Measurements from ENCODE around the gene PLXNB1. TPM values are rescaled to one million over a fixed set of nuclear protein-coding genes. Genes with fewer than 3 reads are reported as not detected.

Gene PLXNB1
- total RNA-seq (2022), result 149 and 164 TPM in 2 replicates
- Bru-seq, nascent RNA, result percentile 77 among the genes with signal in this experiment
- BruChase-seq, experiment 1, labeled RNA remaining after a 2-hour chase, result percentile 87 among the genes with signal in this experiment
- percentile 94 among the genes with signal in this experiment for BruChase-seq, experiment 2, labeled RNA remaining after a 6-hour chase
- long read RNA-seq, full-length matches to known transcripts, result 2 of 62 reads
- long read RNA-seq, partial matches to known transcripts, result 34 of 62 reads
- long read RNA-seq, other reads (novel, unspliced or antisense), result 26 of 62 reads

GRCh38 chr3:48429960-48430707 lies at the start of gene PLXNB1:
PLXNB1 (minus strand) TSS chr3:48430086; CDS start chr3:48424611, 5,475 bp downstream.
- no peak within 1 kb of the TSS for H3K27ac Mint-ChIP-seq (ENCODE audit: unreplicated experiment)
- BruUV-seq (replicated peaks), result TSS peak; percentile 33
- peak within 1 kb of the TSS; percentile 98 for H3K4me3 Mint-ChIP-seq (ENCODE audit: unreplicated experiment)
- H3K4me1 ChIP-seq, result peaks cover 72% of the 10 kb centered on the region
- no peak for TF ChIP-seq CTCF (IDR thresholded peaks at IDR 0.05; ENCODE audit: insufficient read depth in 1 of 2, low read depth in 1 of 2, low read length in 1 of 2, severe bottlenecking in 1 of 2, unreplicated experiment in 1 of 2)
- intact Hi-C loops (cut with micrococcal nuclease; ENCODE audit: unreplicated experiment), result loop anchor here (1.0 kb wide), 1 partner anchor 198 kb away; no protein-coding TSS in a partner anchor
- H3K36me3 ChIP-seq (ENCODE audit: control insufficient read depth, insufficient read depth, low read length), result peaks cover 6% of the 10 kb centered on the region
- peaks cover 79% of the 10 kb centered on the region for H3K36me3 Mint-ChIP-seq (ENCODE audit: insufficient read depth, unreplicated experiment)
- POLR2A ChIA-PET, result interaction anchor here (1.2 to 2.8 kb wide), 2 partner anchors 10 to 242 kb away, joined by 3 to 12 read pairs; partner anchors contain the start of genes CCDC51, CDC25A and TMA7
- no peaks in the 10 kb centered on the region for H3K9me3 ChIP-seq
- H3K27me3 Mint-ChIP-seq (ENCODE audit: insufficient read depth, unreplicated experiment), result no peaks in the 10 kb centered on the region
- peak; percentile 93 to 96 for DNase-seq
- H3K27me3 ChIP-seq (replicated peaks; ENCODE audit: control insufficient read depth, insufficient read depth, low read length), result no peaks in the 10 kb centered on the region
- H3K4me1 Mint-ChIP-seq (ENCODE audit: low read depth, unreplicated experiment), result peaks cover 56% of the 10 kb centered on the region
- no peaks in the 10 kb centered on the region for H3K9me3 Mint-ChIP-seq (ENCODE audit: unreplicated experiment)
- H3K4me3 ChIP-seq (ENCODE audit: low read depth, low read length), result peak within 1 kb of the TSS; percentile 84
- CTCF ChIA-PET, result interaction anchor here (1.6 kb wide), 1 partner anchor 29 kb away, joined by 8 read pairs; no protein-coding TSS in a partner anchor

GRCh38 chr3:48478626-48479555 lies 49.0 kb upstream of the PLXNB1 start:
- no peaks in the 10 kb centered on the region for H3K9me3 Mint-ChIP-seq (ENCODE audit: unreplicated experiment)
- BruUV-seq (replicated peaks), result no TSS peak
- CTCF ChIA-PET, result no interaction called here
- Histone ChIP-seq H3K27me3 (replicated peaks; ENCODE audit: control insufficient read depth, insufficient read depth, low read length) (no peaks in the 10 kb centered on the region), H3K9me3 (no peaks in the 10 kb centered on the region), H3K4me3 (ENCODE audit: low read depth, low read length) (no peak overlapping the region), H3K4me1 (peaks cover 12% of the 10 kb centered on the region; the same call in 1 of the 2 replicates), H3K36me3 (ENCODE audit: control insufficient read depth, insufficient read depth, low read length) (no peaks in the 10 kb centered on the region)
- no peak for TF ChIP-seq CTCF (IDR thresholded peaks at IDR 0.05; ENCODE audit: insufficient read depth in 1 of 2, low read depth in 1 of 2, low read length in 1 of 2, severe bottlenecking in 1 of 2, unreplicated experiment in 1 of 2)
- peaks cover 13% of the 10 kb centered on the region for H3K4me1 Mint-ChIP-seq (ENCODE audit: low read depth, unreplicated experiment)
- no peak for DNase-seq
- H3K27ac Mint-ChIP-seq (ENCODE audit: unreplicated experiment), result peak overlapping the region; percentile 12
- no peak overlapping the region for H3K4me3 Mint-ChIP-seq (ENCODE audit: unreplicated experiment)
- H3K36me3 Mint-ChIP-seq (ENCODE audit: insufficient read depth, unreplicated experiment), result peaks cover 5% of the 10 kb centered on the region
- POLR2A ChIA-PET, result no interaction called here
- no peaks in the 10 kb centered on the region for H3K27me3 Mint-ChIP-seq (ENCODE audit: insufficient read depth, unreplicated experiment)
- intact Hi-C loops (cut with micrococcal nuclease; ENCODE audit: unreplicated experiment), result no loop called here
